HEK293 (cell line): ENCODE data around the gene HOXC10.
A peak's percentile ranks its signal among the peaks of the same experiment; 100 is the strongest.

Source experiments
- EGR2 ChIP-seq: fragments of 450-650 bp; formaldehyde crosslinking; IDR thresholded peaks from 2 replicates; pipeline ENCODE4 v1.5.1; 2016; ENCODE audit warnings: low read depth, missing biosample characterization, missing genetic modification characterization
- GLI4 ChIP-seq: fragments of 450-650 bp; formaldehyde crosslinking; IDR thresholded peaks from 2 replicates; pipeline ENCODE4 v1.5.1; 2016; ENCODE audit warnings: missing biosample characterization, missing genetic modification characterization
- KLF8 ChIP-seq: fragments of 450-650 bp; formaldehyde crosslinking; IDR thresholded peaks from 2 replicates; pipeline ENCODE4 v1.5.1; 2016; ENCODE audit warnings: missing biosample characterization, missing genetic modification characterization
- KLF9 ChIP-seq: fragments of 450-650 bp; formaldehyde crosslinking; IDR thresholded peaks from 2 replicates; pipeline ENCODE4 v1.5.1; 2016; ENCODE audit warnings: missing biosample characterization, missing genetic modification characterization, low read depth
- MEIS1 ChIP-seq: sonication (generic); formaldehyde crosslinking; IDR thresholded peaks from 2 replicates; pipeline ENCODE4 v1.8.1; 2022; ENCODE audit warnings: missing genetic modification reagents, mild to moderate bottlenecking, borderline replicate concordance
- SCRT2 ChIP-seq: fragments of 450-650 bp; formaldehyde crosslinking; IDR thresholded peaks from 2 replicates; pipeline ENCODE4 v1.5.1; 2016; ENCODE audit warnings: missing biosample characterization, missing genetic modification characterization
- TCF7L2 ChIP-seq: IDR thresholded peaks from 2 replicates; pipeline ENCODE4 v1.6.1; 2011; ENCODE audit warnings: low read depth, mild to moderate bottlenecking, inconsistent platforms, low read length, moderate library complexity, borderline replicate concordance
- YY1 ChIP-seq: fragments of 450-650 bp; formaldehyde crosslinking; IDR thresholded peaks from 2 replicates; pipeline ENCODE4 v1.5.1; 2018; ENCODE audit warnings: missing biosample characterization, missing genetic modification characterization
- ZEB2 ChIP-seq: fragments of 450-650 bp; formaldehyde crosslinking; IDR thresholded peaks from 2 replicates; pipeline ENCODE4 v1.5.1; 2016; ENCODE audit warnings: missing biosample characterization, missing genetic modification characterization
- ZNF112 ChIP-seq: fragments of 450-650 bp; formaldehyde crosslinking; IDR thresholded peaks from 2 replicates; pipeline ENCODE4 v1.5.0; 2017; ENCODE audit warnings: missing biosample characterization, missing genetic modification characterization
- ZNF121 ChIP-seq: fragments of 450-650 bp; formaldehyde crosslinking; IDR thresholded peaks from 2 replicates; pipeline ENCODE4 v1.5.1; 2016; ENCODE audit warnings: missing biosample characterization, missing genetic modification characterization
- ZNF211 ChIP-seq: fragments of 450-650 bp; formaldehyde crosslinking; IDR thresholded peaks from 2 replicates; pipeline ENCODE4 v1.5.1; 2016; ENCODE audit warnings: low read depth, missing biosample characterization, missing genetic modification characterization
- ZNF266 ChIP-seq: fragments of 450-650 bp; formaldehyde crosslinking; IDR thresholded peaks from 2 replicates; pipeline ENCODE4 v1.5.1; 2016; ENCODE audit warnings: missing biosample characterization, missing genetic modification characterization, low read depth
- ZNF274 ChIP-seq, 2 experiments: fragments of 200-500 bp in 1 of 2; fragments of 450-650 bp in 1 of 2; sonication (Bioruptor generic) in 1 of 2; formaldehyde crosslinking in 1 of 2; IDR thresholded peaks; 2 replicates each; pipeline versions ENCODE4 v1.5.1 to v1.6.1; 2014 to 2016; ENCODE audit warnings: borderline replicate concordance in 1 of 2, inconsistent platforms in 1 of 2, low read length in 1 of 2, missing biosample characterization in 1 of 2, missing genetic modification characterization in 1 of 2
- ZNF302 ChIP-seq: fragments of 450-650 bp; formaldehyde crosslinking; IDR thresholded peaks from 2 replicates; pipeline ENCODE4 v1.5.1; 2016; ENCODE audit warnings: missing biosample characterization, missing genetic modification characterization, low read depth
- ZNF394 ChIP-seq: fragments of 450-650 bp; formaldehyde crosslinking; IDR thresholded peaks from 2 replicates; pipeline ENCODE4 v1.5.1; 2016; ENCODE audit warnings: missing biosample characterization, missing genetic modification characterization, mild to moderate bottlenecking, moderate library complexity, borderline replicate concordance
- ZNF521 ChIP-seq: fragments of 450-650 bp; formaldehyde crosslinking; IDR thresholded peaks from 2 replicates; pipeline ENCODE4 v1.5.1; 2017; ENCODE audit warnings: missing biosample characterization, mild to moderate bottlenecking, missing genetic modification characterization
- ZNF544 ChIP-seq: fragments of 450-650 bp; formaldehyde crosslinking; IDR thresholded peaks from 2 replicates; pipeline ENCODE4 v1.5.0; 2017; ENCODE audit warnings: missing biosample characterization, missing genetic modification characterization
- ZNF561 ChIP-seq: fragments of 450-650 bp; IDR thresholded peaks from 2 replicates; pipeline ENCODE4 v1.5.1; 2018; ENCODE audit warnings: missing biosample characterization, missing genetic modification characterization, borderline replicate concordance
- ZNF596 ChIP-seq: fragments of 450-650 bp; IDR thresholded peaks from 2 replicates; pipeline ENCODE4 v1.5.0; 2018; ENCODE audit warnings: missing biosample characterization, mild to moderate bottlenecking, missing genetic modification characterization, moderate library complexity
- ZNF610 ChIP-seq: fragments of 450-650 bp; formaldehyde crosslinking; IDR thresholded peaks from 2 replicates; pipeline ENCODE4 v1.5.1; 2016; ENCODE audit warnings: missing biosample characterization, missing genetic modification characterization, borderline replicate concordance
- ZNF626 ChIP-seq: fragments of 450-650 bp; sonication (Bioruptor Pico); formaldehyde crosslinking; IDR thresholded peaks from 2 replicates; pipeline ENCODE4 v1.5.1; 2018; ENCODE audit warnings: missing biosample characterization, missing genetic modification characterization, inconsistent platforms
- ZNF658 ChIP-seq: fragments of 450-650 bp; formaldehyde crosslinking; IDR thresholded peaks from 2 replicates; pipeline ENCODE4; 2016; ENCODE audit warnings: missing biosample characterization, missing genetic modification characterization
- ZNF776 ChIP-seq: fragments of 450-650 bp; formaldehyde crosslinking; IDR thresholded peaks from 2 replicates; pipeline ENCODE4 v1.5.0; 2017; ENCODE audit warnings: missing biosample characterization, missing genetic modification characterization, borderline replicate concordance
- ZNF843 ChIP-seq: fragments of 450-650 bp; formaldehyde crosslinking; IDR thresholded peaks from 2 replicates; pipeline ENCODE4 v1.5.1; 2016; ENCODE audit warnings: missing biosample characterization, missing genetic modification characterization
- TF ChIP-seq, protein P1 (sequence below): sonication (generic); formaldehyde crosslinking; IDR thresholded peaks from 2 replicates; pipeline ENCODE4 v1.8.1; 2022; ENCODE audit warnings: mild to moderate bottlenecking, moderate library complexity, missing genetic modification reagents
- TF ChIP-seq, protein P2 (sequence below): fragments of 450-650 bp; formaldehyde crosslinking; IDR thresholded peaks from 2 replicates; pipeline ENCODE4 v1.5.1; 2016; ENCODE audit warnings: missing biosample characterization, missing genetic modification characterization
- TF ChIP-seq, protein P3 (sequence below): fragments of 450-650 bp; formaldehyde crosslinking; optimal IDR thresholded peaks from 2 replicates; pipeline ENCODE3; 2016; ENCODE audit warnings: missing biosample characterization, mild to moderate bottlenecking, missing genetic modification characterization
- TF ChIP-seq, protein P4 (sequence below): fragments of 450-650 bp; formaldehyde crosslinking; IDR thresholded peaks from 2 replicates; pipeline ENCODE4 v1.5.1; 2017; ENCODE audit warnings: missing biosample characterization, missing genetic modification characterization
- TF ChIP-seq, protein P5 (sequence below): fragments of 450-650 bp; formaldehyde crosslinking; IDR thresholded peaks from 2 replicates; pipeline ENCODE4 v1.5.1; 2016; ENCODE audit warnings: missing biosample characterization, missing genetic modification characterization

Gene HOXC10

DNA sequence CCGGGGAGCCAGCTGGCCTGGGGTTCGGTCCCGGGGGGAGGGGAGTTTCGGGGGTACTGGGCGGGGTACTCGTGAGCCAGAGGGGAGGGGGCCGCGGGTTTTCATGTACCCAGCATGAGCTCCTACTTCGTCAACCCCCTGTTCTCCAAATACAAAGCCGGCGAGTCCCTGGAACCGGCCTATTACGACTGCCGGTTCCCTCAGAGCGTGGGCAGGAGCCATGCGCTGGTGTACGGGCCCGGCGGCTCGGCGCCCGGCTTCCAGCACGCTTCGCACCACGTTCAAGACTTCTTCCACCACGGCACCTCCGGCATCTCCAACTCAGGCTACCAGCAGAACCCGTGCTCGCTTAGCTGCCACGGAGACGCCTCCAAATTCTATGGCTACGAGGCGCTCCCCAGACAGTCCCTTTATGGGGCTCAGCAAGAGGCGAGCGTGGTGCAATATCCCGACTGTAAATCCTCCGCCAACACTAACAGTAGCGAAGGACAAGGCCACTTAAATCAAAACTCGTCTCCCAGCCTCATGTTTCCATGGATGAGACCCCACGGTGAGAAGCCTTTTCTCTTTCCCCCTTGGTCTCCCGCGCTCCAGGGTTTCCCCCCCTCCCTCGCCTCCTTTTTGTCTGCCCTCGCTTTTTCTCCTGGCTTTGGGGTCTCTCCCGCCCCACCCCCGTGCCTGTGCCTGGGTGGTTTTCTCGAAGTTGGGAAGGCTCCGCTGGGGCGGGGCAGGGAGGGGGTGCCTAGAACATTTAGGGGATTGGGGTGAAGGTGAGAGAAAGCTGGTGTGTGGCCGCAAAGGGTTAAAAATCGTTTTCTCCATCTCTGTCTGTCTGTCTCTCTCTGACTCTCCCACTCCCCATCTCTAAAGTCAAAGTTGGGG is 24.5 kb downstream of the HOXC10 start (continued):
- TF ChIP-seq EGR2 (tag by site-specific recombination), result peak; percentile 47
- peak; percentile 66; the same call in 1 of the 2 replicates for TF ChIP-seq ZEB2 (tag by site-specific recombination)
- no peak for TF ChIP-seq ZNF211 (tag by site-specific recombination)
- TF ChIP-seq, protein P1, sequence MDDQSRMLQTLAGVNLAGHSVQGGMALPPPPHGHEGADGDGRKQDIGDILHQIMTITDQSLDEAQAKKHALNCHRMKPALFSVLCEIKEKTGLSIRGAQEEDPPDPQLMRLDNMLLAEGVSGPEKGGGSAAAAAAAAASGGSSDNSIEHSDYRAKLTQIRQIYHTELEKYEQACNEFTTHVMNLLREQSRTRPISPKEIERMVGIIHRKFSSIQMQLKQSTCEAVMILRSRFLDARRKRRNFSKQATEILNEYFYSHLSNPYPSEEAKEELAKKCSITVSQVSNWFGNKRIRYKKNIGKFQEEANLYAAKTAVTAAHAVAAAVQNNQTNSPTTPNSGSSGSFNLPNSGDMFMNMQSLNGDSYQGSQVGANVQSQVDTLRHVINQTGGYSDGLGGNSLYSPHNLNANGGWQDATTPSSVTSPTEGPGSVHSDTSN (CRISPR knock-in tag), result 0 out of 2 replicates have a peak, but pooled peaks have one; percentile 25
- TF ChIP-seq MEIS1 (CRISPR knock-in tag), result no peak
- no peak for TF ChIP-seq ZNF302 (tag by site-specific recombination)
- TF ChIP-seq ZNF561, result no peak
- TF ChIP-seq ZNF658 (tag by site-specific recombination), result no peak
- TF ChIP-seq, protein P2, sequence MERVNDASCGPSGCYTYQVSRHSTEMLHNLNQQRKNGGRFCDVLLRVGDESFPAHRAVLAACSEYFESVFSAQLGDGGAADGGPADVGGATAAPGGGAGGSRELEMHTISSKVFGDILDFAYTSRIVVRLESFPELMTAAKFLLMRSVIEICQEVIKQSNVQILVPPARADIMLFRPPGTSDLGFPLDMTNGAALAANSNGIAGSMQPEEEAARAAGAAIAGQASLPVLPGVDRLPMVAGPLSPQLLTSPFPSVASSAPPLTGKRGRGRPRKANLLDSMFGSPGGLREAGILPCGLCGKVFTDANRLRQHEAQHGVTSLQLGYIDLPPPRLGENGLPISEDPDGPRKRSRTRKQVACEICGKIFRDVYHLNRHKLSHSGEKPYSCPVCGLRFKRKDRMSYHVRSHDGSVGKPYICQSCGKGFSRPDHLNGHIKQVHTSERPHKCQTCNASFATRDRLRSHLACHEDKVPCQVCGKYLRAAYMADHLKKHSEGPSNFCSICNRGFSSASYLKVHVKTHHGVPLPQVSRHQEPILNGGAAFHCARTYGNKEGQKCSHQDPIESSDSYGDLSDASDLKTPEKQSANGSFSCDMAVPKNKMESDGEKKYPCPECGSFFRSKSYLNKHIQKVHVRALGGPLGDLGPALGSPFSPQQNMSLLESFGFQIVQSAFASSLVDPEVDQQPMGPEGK (tag by site-specific recombination), result 0 out of 2 replicates have a peak, but pooled peaks have one; percentile 48
- no peak for TF ChIP-seq ZNF776 (tag by site-specific recombination)
- TF ChIP-seq ZNF843, result 0 out of 2 replicates have a peak, but pooled peaks have one; percentile 25
- TF ChIP-seq ZNF394 (tag by site-specific recombination), result no peak
- no peak for TF ChIP-seq KLF8 (tag by site-specific recombination)
- TF ChIP-seq, protein P3, sequence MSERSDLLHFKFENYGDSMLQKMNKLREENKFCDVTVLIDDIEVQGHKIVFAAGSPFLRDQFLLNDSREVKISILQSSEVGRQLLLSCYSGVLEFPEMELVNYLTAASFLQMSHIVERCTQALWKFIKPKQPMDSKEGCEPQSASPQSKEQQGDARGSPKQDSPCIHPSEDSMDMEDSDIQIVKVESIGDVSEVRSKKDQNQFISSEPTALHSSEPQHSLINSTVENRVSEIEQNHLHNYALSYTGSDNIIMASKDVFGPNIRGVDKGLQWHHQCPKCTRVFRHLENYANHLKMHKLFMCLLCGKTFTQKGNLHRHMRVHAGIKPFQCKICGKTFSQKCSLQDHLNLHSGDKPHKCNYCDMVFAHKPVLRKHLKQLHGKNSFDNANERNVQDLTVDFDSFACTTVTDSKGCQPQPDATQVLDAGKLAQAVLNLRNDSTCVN (tag by site-specific recombination), result peak; percentile 53
- TF ChIP-seq YY1 (tag by site-specific recombination), result no peak
- TF ChIP-seq ZNF626 (tag by site-specific recombination), result no peak
- TF ChIP-seq GLI4 (tag by site-specific recombination), result no peak
- TF ChIP-seq TCF7L2, result no peak
- TF ChIP-seq ZNF521 (tag by site-specific recombination), result no peak
- no peak for TF ChIP-seq ZNF544 (tag by site-specific recombination)
- TF ChIP-seq SCRT2 (tag by site-specific recombination), result no peak
- TF ChIP-seq, protein P4, sequence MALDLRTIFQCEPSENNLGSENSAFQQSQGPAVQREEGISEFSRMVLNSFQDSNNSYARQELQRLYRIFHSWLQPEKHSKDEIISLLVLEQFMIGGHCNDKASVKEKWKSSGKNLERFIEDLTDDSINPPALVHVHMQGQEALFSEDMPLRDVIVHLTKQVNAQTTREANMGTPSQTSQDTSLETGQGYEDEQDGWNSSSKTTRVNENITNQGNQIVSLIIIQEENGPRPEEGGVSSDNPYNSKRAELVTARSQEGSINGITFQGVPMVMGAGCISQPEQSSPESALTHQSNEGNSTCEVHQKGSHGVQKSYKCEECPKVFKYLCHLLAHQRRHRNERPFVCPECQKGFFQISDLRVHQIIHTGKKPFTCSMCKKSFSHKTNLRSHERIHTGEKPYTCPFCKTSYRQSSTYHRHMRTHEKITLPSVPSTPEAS (tag by site-specific recombination), result no peak
- no peak; the same call in 1 of the 2 replicates for TF ChIP-seq ZNF596 (tag by site-specific recombination)
- TF ChIP-seq, protein P5, sequence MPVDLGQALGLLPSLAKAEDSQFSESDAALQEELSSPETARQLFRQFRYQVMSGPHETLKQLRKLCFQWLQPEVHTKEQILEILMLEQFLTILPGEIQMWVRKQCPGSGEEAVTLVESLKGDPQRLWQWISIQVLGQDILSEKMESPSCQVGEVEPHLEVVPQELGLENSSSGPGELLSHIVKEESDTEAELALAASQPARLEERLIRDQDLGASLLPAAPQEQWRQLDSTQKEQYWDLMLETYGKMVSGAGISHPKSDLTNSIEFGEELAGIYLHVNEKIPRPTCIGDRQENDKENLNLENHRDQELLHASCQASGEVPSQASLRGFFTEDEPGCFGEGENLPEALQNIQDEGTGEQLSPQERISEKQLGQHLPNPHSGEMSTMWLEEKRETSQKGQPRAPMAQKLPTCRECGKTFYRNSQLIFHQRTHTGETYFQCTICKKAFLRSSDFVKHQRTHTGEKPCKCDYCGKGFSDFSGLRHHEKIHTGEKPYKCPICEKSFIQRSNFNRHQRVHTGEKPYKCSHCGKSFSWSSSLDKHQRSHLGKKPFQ, result no peak
- TF ChIP-seq ZNF112 (tag by site-specific recombination), result no peak
- no peak for TF ChIP-seq ZNF121 (tag by site-specific recombination)
- no peak for TF ChIP-seq ZNF266 (tag by site-specific recombination)
- TF ChIP-seq KLF9 (tag by site-specific recombination), result no peak
- TF ChIP-seq ZNF610 (tag by site-specific recombination), result no peak
- no peak for TF ChIP-seq ZNF274 (IDR thresholded peaks at IDR 0.05; ENCODE audit: low read length)
- TF ChIP-seq ZNF274 (tag by site-specific recombination; IDR thresholded peaks at IDR 0.05; ENCODE audit: borderline replicate concordance), result no peak
